ENCODE data around the gene NDP.

Gene NDP, protein sequence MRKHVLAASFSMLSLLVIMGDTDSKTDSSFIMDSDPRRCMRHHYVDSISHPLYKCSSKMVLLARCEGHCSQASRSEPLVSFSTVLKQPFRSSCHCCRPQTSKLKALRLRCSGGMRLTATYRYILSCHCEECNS

DNA sequence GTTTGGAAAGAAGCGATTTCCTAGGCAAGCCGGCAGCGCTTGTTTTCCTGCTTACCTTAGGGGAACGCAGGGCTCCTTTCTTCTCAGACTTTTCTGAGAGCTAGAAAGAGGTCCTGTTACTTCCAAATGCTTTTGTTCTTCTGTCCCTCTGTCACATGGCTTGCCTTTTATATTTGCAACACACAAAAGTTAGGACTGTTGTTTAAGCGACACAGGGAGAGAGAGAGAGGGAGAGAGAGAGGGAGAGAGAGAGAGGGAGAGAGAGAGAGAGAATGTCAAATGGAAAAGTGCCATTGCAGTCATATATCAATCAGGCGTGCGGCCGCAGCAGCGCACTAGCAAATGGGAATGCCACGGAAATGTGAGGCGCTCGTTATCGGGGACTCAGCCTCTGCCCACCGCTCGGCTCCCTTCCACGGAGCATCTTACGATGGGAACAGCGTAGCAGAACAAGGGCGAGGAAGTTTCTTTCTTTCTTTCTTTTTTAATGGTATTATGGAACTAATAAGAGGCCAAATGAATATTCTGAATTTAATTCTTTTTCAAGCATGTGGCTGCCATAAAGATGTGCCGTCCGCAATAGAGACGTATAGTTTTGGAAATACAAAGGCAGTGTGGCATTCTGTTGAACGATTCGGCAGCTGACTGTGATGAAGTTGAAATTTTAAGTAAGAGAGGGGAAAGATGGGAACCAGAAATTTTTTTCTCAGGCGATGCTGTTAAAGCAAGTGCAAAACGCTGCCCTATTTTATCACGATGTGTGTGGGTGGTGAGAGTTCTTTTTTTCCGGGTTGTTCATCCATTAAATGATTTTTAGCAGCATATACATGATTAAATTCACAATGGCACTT lies at the start of gene NDP:
Gene NDP, minus strand, starts transcription at position 142 of the 851 bp plus-strand sequence. CDS start 14,745 bp downstream, outside the sequence.
- DNase-seq = no peak

DNA sequence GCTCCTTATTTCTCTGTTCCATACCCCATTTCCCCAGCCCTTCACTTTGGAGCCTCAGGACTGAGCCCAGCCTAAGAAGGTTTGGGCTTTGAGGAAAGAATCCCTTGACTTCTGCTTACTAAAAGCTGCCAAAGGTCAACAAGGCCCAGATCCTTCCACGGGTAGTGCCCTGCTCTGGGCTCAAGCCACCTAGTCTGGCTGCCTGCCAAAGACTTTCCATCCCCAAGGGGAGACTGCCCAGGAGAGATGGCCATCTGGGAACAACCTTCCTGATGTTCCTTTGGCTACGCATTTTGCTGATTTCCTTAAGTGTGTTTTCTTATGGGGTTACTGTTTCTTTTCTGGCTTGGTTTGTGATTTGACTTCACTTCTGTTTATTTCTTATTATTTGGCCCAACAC lies 49.8 kb upstream of the NDP start:
- DNase-seq = no peak

DNA sequence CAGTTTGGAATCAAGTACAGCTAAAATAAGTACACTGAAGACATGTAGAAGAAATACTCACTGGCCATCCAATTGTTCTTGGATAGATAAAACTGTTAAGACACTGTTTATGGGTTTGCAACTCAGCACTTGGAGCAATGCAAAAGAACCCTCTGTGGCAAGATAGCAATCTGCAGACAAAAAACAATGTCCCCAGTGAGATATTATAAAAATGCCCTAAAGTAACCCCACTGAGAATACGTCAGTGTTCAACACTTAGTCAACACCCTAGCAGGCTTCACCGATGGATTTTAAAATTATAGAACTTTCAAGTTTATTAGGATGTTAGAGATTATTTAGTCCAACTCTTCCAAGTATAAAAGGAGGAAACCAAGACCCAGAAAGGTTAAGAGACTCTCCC lies 47.5 kb upstream of the NDP start:
- DNase-seq = no peak

DNA sequence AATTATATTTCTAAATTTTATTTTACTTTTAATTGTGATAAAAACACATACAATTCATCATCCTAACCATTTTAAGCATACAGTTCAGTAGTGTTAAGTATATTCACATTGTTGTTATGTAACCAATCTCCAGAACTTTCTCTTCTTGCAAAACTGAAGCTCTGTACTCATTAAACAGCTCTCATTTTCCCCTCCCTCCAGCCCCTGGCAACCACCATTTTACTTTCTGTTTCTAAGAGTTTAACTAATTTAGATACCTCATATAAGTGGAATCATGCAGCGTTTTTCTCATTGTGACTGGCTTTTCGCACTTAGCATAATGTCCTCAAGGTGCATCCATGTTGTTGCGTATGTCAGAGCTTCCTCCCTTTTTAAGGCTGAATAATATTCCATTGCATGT lies 46.7 kb upstream of the NDP start:
- no peak for DNase-seq

DNA sequence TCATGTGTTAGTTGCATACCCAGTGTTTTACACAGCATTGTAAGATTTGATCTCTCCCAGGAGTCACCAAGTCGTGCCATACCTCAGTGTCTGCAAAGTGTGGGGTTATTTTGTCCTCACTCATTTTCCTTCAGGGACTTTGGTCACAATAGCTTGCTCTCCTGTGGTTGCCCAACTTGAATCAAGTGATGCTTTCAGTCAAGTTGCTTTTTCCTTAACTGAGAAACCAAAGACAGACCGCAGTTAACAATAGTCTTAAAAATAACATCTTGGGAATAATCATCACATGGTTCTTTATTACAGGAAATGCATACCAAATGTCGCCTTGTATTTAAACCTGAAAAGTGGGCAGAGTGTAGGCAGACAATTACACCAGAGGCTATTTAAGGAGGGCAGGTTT lies 44.5 kb upstream of the NDP start:
- no peak for DNase-seq

DNA sequence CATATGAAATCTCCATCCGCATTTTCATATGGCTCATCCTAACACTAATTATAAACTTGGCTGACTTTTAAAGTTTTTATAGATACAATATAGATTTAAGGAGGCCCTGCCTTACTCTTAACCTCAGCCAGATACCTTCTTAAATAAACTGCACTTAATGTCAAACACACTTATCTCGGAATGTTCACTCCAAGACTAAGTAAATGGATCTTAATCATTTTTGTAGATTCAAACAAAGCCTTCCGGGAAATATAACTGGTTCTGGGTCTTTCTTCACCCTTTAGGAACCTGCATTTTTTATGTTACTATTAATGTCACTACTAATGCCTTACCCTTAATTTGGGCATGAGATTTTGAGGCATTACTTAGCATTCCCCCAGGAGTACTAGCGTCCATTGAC lies 43.7 kb upstream of the NDP start:
- no peak for DNase-seq

DNA sequence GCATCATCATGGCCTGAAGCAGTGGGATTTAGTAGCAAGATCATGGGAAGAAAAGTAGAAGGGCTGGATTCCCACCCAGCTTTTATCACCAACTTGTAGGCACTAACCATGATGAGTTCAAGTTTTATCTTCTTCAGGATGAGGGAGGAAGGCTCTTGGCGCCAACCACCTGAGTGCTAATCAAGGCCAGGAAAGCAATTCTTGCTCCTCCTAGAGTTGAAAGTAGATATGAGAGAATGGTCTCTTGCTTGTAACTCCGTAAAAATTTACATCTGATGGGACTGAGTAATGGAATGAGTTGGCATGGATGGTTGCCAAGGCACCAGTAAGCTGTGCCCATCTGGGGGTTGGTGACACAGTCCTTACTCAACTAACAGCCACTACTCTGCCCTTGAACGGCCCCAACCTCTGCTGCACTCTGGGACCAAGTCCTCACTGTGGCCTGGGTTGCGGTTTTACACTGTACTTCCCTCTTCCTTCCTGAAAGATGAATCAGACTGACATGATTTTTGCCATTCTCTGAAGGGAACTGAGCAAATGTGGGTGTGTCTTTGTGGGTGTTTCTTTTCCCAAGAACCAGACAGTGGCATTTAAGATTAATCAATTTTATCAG lies 39.4 kb upstream of the NDP start:
- no peak for DNase-seq

DNA sequence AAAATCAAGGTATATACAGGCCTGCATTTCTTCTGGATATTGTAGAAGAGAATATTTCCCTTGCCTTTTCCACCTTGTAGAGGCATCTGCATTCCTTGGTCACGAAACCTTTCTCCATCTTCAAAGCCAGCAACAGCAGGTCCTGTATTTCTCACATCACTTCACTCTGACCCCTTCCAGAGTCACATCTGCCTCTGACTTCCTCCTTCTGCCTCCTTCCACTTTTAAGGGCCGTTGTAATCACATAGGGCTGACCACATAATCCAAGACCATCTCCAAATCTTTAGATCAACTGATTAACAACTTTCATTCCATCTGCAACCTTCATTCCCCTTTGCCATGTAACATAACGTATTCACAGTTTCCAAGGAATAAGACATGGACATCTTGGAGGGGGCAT lies 38.3 kb upstream of the NDP start:
- no peak for DNase-seq

DNA sequence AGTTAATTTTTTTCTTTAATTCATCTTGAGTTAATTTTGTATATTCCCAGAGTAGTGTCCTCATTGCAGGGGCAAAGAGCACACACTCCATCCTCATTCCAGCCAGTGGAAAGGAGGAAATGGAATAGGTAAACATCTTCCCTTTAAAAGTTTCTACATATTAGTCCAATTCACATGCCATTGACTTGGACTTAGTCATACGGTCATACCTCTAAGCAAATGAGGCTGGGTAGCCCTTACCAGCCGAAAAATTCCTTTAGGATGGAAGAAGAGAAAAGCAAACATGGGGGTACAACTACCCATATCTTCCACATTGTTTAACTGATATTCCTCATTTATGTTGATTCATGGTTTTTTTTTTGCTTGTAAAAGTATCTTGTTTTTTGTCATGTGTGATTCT lies 37.4 kb upstream of the NDP start:
- no peak for DNase-seq

DNA sequence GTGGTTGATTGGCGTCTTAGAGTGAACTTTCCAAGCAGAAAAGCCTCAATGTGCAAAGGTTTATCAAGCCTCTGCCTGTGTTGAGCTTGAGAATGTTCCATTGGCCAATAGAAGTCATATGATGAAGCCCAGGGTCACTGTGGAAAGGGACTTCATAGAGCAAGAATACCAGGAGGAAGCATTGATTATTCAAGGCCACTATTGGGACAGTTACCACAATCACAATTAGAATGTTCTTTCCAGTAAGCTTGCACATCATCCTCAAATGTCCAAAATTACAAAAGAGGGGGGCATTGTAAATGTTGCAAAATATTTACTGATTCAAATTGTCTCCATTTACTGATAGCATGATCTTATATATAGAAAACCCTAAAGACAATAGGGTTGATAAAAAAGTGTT lies 32.9 kb upstream of the NDP start:
- DNase-seq = no peak

DNA sequence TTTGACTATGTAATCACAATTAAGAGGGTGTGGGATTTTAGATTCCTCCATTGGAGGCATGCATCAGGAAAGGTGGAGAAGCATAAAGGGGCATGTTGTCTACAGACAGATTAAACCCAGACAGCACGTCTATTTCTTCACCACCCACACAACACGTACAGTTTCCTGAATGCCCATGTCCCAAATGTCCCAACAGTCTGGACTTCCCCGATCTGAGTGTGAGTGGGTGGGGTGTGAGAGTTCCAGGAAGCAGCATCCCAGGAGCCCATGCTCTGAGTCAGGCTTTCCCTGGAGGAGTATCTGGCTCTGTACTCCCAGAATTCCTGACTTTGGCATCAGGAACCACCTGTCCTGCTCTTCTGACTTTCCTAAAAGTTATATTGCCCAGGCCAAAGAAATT lies 30.8 kb upstream of the NDP start:
- no peak for DNase-seq

DNA sequence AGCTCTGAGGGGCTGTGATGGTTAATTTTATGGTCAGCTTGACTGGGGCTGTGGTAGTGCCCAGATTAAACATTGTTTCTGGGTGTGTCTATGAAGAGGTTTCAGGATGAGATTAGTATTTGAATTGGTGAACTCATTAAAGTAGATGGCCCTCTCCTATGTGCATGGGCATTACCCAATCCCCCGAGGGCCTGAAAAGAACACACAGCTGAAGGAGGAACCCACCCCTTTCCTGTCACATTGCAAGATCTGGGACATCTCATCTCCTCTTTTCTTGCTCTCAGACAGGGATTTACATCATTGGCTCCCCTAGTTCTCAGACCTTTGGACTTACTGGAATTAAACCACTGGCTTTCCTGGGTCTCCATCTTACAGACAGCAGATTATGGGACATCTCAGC lies 29.4 kb upstream of the NDP start:
- no peak for DNase-seq

DNA sequence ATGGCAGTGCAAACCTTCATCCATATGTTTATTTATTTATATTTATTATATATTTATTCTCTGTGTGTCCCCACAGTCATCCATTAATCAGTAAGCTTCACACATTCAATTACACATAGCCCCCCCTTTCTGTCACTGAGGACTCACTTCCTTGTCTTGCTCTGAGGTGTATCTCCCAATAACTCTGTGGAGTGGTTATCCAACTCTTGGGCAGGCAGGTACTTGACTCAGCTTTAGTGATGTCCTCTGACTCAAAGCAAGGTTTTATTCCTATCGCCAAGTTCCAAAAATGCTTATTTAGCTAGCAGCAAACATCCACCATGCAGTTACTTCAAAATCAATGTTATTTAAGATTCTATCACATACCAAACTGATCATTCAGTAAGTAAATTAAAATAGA lies 25.2 kb upstream of the NDP start:
- DNase-seq = no peak

DNA sequence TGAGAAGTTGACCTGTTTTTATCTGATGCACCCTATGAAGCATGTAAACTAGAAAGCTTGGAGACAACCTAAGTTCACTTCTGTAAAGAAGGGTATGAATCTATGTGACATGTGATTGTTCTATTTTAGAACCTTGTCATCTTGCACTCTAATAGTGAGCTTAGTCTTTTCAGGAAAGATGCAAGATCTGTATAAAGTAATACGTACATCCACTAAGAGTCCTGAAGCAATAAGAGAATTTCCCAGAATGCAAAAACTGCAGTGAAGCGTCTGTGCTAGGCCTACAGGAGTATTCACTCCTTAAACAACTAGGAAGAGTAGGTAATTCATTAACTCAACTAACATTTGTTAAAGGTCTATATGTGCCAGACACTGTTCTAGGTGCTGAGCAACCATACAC lies 23.3 kb upstream of the NDP start:
- DNase-seq = no peak

DNA sequence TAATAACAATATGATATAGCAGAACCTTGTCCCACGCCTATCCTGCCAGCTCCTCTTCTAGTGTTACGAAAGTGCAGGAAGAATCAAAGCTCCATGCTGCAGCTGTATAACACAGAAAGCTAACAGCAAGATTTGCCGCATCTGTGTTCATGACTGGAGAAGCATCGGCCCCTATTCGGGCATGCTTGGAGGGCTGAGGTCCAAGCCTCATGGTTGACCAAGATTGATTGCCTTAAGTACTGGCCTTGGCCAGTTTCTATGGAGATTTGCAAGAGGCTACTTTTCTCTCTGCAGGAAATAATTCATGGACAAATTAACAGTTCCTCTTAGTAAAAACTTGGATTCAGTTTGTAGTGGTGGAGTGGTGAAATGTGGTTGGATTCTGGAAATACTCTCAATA lies 12.9 kb upstream of the NDP start:
- no peak for DNase-seq

DNA sequence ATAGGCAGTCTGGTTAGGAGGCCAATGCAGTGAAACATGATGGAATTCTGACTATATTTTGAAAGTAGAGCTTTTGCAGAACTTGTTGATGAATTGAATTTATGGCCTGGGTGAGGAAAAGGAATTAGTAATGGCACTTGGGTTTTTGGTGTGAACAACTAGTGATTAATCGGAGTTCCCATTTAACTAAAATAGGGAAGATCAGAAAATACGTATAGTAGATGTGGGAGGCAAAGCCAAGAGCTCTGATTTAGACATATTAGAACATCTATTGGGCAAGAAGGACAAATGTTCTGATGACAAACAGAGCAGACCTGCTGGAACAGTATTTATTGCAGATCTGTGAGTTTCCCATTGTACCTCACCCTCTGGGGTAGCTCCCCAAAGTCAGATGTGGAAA lies 12.3 kb upstream of the NDP start:
- DNase-seq = no peak

DNA sequence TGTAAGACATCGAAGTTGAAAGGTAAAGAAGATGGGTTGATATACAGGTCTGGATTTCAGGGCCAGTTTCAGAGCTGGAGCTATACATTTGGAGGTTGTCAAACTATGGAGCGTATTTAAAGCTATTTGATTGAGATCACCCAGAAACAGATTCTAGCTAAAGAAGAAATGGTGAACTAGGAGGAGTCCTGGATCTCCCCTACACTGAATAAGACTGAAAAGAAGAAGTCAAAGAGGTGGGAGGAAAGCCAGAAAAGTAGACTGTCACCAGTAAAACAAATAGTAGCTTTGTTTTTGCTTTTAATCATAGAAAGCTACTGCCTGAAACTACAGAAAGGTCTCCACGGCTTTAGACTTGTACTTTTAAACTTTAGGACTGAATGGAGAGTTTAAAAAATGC lies 5.0 kb upstream of the NDP start:
- no peak for DNase-seq

DNA sequence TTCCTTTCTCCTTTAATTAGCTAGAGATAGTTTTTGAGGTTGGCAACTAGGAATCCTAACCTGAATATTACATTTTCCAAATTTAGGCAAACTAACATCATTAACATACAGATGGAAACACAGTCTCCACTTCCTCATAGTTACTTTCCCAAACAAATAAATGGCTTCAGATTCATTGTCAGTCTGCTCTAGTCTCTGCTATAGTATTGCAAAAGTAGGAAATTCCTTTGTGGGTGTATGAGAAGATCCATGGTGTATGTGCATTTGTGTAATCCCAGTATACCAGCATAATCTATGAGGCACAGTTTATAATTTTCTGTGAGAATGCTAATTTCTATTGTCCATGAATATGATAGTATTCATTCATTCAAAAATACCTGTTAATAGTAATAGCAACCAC lies 3.0 kb upstream of the NDP start:
- DNase-seq = no peak

DNA sequence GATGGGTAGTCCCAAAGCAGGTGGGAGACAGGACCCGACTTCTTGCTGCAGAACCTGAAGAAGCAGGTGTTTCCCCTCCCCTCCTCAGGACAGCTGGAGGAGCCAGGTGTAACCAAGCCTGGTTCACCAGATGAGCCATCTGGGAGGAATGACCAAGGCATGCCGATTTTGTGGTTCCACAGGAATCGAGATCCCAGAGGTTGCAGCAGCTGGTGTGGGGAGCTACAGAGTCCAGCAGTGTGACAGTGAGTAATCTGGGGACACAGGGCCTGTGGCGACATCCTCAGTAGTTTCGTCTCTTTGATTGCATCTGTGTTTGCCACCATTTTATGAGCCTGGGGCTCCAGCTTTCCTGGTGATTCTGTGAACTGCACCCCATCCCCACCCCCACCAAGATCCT lies 2.6 kb upstream of the NDP start:
- no peak for DNase-seq

DNA sequence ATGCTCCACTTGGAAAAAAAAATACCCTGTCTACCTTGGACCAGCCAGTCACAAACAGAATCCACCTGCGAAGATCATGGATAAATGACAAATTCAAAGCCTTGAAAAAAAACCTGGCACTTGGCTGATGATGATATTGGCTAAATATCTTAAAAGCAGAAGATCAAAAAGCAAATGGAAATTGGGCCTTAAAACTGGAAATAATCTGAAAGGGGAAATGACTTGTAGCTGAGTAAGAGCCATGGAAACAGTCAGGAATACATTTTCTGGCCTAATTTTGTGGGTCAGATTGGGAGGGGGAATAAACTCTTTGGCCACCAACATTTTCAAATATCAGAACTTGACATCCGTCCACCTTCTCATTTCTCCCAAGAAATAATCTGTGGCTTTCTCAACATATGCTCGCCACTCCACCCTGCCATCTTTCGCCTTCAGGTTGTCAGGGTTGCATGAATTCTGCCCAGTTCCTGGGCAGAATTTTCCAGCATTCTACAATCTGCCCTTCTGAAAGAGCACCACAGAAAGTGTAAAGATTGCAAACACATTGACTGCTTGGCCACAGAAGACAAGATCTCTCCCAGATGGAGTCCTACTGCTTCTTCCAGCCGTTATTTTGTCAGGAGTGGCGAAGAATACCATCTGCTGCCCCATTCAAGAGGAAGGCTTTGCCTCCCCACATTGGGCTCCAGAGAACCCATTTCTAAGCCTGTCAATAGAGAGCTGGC lies 1.7 kb upstream of the NDP start:
- DNase-seq = no peak

DNA sequence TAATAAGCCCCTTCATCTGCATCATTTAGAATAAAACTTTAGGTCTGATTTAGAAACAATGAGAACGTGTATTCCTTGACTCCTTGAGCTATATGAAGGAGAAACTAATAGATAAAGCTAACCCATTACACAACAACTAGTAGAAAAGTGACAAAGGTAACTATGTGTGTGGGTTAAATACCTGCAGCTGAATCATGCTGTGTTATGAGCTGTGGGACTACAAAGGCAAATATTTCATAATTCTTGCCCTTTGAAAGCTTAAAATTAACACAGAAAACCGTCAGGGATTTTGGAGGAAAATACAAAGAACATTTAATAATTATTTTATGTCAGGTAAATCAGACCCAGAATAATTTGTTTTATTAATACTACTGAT lies 898 bp upstream of the NDP start:
- DNase-seq = no peak

DNA sequence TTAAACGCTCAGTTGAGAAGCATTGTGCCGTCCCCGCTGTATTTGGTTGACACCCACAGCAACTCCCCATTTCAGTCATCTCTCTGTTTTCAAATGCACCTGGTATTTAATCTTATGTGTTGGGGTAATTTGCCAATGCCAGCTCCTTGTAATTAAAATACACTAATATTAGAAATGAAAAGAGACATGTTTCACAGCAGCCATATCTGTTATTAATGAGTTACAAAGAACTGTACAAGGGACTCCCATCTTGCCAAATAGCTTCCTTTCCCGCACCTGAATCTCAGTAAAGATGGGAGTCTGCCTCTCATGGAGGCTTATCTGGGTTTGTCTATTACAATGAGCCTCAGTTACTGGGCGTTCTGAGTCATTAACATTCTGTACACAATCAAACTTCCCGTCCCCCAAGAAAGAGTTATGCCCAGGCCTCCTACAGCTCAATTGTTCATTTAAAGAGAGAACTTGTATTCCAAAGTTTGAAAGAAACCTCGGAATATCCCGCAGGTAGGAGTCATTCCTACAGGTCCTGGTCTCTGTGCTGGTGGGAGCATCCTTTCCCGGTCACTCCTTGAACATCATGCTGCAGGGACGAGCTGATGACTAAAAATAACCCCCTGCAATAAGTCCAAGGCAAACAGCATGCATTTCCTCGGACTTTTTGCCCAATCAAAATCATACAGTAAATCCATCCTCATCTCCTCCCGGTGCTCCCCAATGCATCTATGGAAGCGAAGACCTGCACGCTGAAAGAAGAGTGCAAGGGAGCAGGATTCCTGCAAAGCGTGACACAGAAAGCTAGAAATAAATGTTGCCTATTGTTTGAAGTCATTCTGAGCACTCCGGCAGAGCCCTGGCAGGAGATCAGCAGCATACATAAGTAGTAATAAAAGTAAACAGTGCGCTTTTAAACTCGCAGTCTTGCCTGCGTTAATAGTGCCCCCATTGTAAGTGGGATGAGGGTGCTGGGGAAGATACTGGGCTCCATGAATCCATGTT lies 926 bp downstream of the NDP start:
- DNase-seq = no peak

DNA sequence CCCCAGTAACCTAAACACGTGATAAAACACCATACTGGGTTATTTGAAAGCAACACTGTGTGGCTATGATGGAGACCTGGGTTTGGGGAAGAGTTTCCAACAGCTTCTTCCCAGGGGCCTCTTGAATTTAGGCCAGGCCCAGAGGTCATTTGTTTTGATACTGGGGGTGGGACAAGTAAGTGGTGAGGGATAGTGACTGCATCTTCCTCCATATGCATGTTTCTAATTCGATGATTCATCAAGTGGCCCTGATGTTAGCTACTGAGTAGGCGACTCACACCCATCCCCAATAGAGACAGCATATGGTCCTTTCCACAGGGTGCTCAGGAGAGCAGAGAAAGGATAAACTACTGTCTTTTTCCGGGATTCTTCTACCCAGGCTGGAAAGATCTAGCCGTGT lies 2.7 kb downstream of the NDP start:
- no peak for DNase-seq
